HG03196 (cell line): ENCODE data around the gene CDCP1.
"Not testable (repeated sequence)": the region's sequence is repeated elsewhere in the genome, so short reads cannot be mapped to it uniquely, and the experiment has no call there.

Experiments used
- ATAC-seq: cut with Tn5 transposase; IDR thresholded peaks from one replicate; pipeline ENCODE4 v1.9.1; 2021; ENCODE audit not compliant: unreplicated experiment

The CDCP1 gene

DNA sequence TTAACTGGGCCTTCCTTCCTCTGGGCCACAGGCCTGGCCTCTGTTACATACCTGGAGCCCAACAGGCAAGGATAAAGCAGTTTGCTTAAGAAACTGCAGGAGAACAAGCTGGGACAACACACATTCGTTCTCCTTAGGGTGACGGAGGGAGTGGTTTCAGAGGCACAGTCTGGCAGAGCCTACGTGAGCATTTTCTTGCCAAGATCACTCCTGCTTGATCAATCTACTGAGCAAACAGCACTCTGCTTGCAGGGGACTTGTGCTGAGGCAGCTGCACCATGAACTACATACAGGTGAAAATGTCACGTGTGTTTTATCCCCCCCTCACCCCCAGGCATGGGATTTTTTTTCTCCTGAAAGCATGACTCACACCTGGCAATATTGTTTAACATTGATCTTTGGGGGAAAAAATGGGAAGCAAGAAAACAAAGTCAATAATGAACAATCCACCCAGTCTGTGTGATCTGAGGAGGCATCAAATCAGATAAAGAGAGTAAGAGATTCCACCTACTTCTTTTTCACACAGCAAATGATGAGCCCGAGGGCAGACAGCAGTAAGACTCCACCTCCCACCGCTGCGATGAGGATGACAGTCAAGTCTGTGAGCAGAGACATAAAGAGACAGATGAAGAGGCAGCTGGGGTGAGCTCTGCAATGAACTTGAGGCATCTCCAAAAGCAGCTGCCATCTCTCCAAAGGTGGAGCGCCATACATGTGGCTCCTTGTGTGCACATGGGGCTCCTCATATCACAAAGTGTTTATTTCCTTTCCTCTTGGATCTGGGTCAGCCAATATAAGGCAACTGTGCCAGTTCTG, 57.4 kb downstream of the CDCP1 start:
- ATAC-seq: no peak

DNA sequence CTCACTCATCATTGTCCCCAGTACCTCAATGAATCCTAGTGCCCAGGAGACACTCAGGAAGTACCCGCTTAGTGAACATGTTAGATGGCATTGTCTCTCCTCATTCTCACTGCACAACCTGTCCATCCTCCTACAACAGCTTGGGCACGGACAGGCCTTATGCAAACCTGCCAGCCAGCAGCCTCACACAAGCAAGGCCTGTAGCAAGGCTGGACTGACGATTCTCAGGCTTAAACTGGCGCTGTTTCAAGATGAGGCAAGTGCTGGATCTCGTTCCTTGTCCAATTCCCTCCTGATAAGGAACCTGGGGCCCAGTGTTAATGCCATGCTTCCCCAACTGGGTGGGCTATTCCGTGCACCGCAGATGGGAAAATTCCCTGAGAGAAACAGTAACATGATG, 59.0 kb downstream of the CDCP1 start:
- no peak for ATAC-seq

DNA sequence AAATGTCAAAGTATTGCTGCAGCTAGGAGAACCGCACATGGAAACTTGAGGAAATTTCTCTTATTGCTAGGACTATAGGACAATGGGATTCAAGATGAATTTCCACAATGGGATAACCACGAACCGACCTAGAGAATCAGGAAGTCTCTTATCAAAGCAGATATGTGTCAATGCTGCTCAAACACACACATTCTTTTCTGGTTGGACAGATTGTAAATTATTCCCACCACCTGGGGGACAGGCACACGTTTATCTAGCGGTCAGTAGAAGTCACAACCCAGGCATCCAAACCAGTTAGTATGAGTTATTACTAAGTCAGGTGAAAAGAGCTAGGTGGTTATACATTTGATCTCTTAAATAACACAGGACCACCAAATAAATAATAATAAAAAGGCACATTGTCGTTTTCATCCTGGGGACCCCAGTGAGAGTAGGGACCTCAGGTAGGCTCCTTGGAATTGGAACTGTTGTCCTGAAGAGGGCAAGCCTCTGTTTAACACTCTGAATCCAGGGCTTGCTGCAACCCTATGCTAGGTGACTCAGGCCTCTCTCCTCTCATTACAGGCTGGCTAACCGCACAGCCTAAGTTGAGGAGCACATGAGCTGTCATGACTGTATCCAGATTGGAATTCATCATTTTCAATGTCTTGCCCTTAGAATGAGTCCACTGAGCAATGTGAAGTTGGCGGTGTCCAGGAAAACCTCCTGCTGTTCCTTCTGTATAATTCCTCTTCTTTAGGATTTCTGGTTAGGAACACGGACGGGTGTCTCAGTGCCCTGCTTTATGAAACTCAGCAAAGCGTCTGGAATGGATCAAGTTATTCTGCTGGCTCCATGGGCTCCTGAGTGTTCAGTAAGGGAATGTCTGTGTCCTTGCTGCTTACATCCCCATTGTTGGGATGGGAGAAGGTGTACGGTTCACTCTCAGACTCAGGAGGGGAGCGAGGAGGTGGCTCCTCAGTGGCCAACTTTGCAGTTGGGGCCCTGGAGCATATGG, 61.1 kb downstream of the CDCP1 start:
- ATAC-seq: no peak

DNA sequence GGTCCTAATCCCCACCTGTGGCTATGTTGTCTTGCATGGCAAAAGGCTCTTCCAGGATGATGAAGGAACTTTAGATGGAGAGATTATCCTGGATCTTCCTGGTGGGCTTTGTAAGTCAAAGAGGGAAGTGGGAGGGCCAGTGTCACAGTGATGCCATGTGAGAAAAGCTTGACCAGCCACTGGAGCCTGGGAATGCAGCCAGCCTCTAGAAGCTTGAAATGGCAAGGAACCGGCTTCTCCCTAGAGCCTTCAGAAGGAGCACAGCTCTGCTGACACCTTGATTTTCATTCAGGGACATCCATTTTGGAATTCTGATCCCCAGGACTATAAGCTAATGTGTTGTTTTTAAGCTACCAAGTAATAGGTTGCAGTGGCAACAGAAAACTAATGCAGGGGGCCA, 61.8 kb downstream of the CDCP1 start:
- ATAC-seq: no peak

DNA sequence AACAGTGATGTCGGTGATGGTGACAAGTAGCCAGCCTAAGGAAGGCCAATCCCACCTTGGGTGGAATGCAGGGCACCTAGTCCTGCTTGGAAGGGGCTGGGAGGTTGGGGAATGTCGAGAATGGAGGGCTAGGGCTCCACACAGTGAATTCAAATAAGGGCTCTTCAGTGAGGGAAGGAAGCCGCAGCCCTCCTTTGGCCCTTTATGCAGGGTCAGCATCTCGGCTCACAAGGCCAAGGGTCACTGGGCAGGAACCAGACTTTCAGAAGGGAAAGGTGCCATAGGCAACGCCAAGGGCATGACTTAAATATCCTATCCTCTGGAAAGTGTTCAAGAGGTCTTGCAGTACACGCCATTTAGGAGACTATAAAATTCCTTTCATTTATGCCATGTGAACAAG, 63.2 kb downstream of the CDCP1 start:
- no peak for ATAC-seq

DNA sequence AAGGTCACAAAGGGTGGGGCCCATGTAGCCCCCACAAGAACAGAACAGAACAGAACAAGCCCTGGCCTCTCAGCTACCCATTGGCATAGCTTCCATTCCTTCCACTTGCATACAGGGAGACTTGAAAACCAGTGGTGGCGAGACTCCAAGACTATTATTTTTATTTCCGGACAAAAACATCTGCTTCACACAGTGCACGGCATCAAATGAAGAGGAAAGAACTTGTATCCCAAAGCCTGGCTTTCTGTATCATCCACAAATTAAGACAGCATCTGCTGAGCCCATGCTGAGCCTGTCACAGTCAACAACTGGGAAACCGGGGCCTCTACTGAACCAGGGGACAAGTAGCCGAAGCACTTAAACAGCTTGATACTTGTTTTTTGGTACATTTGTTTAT, 64.0 kb downstream of the CDCP1 start:
- ATAC-seq: no peak

DNA sequence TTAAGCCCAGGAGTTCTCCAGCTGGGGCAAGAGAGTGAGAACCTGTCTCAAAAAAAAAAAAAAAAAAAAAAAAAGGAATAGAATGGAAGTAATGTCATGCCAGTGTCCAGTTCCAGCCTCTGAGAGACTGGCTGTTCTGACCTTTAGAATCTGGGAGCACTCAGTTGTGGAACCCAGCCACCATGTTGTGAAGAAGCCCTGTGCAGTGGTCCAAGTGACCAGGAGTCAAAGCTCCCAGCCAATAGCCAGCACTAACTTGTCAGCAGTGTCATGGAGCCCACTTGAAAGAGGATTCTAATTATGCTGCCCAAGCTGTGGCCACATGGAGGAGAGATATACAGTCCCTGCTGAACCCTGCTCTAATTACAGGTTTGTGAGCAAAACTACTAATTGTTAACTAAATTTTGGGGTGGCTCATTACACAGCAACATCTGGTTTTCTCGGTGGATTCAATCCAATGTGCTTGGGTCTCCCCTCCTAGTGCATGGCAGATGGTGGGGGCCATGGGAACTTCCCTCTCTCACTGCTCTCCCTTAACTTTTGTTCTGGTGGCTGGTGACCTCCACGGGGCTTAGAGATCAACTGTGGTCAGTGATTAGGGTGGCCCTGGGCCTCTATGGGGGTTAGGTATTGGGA, 64.6 kb downstream of the CDCP1 start:
- ATAC-seq: no peak

DNA sequence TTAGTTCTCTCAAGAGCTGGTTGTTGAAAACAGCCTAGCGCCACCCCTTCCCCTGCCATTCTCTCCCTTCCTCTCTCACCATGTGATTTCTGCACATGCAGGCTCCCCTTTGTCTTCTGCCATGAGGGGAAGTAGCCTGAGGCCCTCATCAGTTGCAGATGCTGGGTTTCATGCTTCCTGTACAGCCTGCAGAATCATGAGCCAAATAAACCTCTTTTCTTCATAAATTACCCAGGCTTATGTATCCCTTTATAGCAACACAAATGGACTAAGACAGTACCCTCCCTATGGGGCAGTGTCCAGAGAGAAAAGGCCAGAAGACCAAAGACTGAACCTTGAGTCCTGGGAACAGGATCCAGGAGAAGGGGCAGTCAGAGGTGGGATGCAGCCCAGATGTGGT, 65.4 kb downstream of the CDCP1 start:
- ATAC-seq: no peak

DNA sequence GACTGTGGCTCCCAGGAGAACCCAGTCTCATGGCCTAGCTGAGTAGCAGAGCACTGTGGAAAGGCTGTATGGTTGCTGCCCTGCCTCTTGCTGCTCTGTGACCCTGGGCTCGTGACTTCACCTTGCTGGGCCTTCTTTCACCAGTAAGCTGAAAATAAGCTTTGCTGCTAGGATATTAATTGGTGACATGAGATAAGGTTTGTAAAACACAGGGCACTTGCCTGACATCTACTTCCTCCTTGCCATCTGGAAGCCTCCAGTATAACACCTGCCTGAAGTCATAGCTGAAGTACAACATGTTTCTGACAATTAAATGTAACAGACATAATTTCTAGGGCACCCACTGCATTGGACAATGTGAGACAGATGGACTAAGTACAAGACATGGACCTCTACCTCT, 66.5 kb downstream of the CDCP1 start:
- ATAC-seq: no peak

DNA sequence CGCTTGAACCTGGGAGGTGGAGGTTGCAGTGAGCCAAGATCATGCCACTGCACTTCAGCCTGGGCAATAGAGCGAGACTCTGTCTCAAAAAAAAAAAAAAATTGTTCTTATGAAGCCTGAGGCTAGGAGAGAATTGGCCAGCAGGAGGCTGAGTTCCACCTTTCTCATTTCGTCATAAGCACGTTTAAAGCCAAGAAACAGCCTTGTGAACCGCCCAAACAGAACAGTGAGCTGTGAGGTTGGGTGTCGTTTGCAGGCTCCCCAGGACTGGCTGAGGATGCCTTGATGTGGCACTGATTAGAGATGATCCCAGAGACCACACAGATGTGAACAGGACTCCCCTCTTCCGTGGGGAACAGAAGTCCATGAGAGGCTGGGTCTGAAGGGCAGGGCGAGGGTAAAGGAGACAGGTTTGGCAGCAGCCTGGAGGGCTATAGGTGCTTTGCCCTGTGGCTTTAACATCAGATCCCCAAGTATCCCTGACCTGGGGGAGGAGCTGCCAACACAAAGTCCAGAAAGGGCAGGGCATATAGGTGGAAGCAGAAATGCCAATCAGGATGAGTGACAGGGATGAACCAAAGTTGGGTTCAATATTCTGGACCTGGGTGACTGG, 67.2 kb downstream of the CDCP1 start:
- no peak for ATAC-seq

DNA sequence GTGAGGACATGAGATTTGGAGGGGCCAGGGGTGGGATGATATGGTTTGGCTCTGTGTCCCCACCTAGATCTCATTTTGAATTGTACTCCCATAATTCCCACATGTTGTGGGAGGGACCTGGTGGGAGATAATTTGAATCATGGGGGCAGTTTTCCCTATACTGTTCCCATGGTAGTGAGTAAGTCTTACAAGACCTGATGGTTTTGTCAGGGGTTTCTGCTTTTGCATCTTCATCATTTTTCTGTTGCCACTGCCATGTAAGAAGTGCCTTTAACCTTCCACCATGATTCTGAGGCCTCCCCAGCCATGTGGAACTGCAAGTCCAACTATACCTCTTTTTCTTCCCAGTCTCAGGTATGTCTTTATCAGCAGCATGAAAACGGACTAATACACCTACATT, 67.9 kb downstream of the CDCP1 start:
- not testable (repeated sequence) for ATAC-seq

DNA sequence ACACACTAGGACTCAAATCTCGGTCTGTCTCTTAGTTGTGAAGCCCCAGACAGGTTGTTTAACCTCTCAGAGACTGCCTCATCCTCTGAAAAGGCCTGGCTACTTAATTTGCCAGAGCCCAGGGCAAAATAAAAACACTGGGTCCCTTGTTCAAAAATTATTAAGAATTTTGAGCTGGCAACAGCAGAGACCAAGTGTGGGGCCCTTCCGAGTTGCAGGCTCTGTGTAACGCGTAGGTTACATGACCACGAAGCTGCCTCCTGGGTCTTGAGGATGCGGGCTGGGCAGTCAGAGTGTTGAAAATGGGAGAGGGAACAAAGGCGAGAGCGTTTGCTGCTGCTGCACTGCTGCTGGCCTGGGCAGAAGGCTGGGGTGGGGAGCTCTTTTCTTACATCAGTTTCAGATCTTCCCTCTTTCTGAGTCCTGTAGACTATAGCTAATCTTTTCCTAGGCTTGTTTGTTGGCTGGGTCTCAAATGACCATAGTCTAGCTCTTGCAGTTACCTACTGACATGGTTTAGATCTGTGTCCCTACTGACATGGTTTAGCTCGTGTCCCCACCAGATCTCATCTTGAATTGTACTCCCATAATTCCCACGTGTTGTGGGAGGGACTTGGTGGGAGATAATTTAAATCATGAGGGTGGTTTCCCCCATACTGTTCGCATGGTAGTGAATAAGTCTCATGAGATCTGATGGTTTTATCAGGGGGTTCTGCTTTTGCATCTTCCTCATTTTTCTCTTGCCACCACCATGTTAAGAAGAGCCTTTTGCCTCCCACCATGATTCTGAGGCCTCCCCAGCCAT, 70.2 kb downstream of the CDCP1 start:
- ATAC-seq: no peak

DNA sequence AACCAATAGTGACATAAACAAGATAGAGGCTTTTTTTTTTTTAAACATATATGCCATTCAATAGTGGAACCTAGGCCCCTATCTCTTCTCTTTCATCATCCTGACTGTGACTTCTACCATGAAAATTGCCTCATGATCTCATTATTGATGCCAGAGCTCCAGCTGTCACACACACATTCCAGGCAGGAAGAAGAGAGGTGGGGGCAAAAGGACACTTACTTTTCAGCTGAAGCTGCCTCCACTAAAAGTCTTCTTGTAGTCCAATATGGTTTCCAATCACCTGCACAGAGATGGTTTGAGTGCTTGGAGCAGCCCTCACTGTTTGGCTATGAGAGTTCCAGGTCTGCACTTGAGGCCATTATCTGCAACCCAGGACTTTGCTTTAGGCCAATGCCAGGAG, 75.1 kb downstream of the CDCP1 start:
- no peak for ATAC-seq

DNA sequence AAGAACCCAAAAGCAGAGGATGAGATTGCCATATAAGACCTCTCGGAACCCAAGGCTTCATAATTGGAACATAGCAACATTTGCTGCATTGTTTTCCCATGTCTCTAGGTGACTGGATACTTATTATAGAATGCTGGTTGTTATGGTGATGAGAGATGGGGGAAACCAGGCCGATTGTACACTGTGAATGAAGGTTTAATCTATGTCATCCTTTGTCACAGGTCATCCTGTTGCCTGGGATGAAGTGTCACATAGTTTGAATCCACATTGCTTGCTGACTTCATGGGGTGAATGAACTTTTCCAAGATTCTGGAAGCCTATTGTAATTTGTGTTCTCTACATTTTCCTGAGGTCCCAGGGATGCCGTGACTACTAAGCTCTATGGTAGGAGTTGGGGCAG, 78.2 kb downstream of the CDCP1 start:
- no peak for ATAC-seq

DNA sequence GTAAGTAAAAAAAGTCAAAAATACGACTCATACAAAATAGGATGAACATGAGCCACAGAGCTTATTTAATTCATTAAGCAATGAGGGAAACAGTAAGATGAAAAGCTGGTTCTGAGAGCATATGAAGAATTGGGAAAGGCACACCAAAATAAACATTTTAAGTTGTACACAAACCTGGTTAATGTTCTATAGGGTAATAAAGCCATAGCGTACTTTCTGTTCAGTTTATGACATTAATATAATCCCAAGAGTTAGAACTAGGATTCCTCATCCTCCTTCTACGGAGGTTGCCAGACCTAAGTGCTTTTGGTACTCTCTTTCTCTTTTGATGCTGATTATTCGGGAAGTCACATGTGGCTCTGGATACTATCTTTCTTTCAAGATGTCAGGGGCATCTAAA, 78.7 kb downstream of the CDCP1 start:
- ATAC-seq: no peak

DNA sequence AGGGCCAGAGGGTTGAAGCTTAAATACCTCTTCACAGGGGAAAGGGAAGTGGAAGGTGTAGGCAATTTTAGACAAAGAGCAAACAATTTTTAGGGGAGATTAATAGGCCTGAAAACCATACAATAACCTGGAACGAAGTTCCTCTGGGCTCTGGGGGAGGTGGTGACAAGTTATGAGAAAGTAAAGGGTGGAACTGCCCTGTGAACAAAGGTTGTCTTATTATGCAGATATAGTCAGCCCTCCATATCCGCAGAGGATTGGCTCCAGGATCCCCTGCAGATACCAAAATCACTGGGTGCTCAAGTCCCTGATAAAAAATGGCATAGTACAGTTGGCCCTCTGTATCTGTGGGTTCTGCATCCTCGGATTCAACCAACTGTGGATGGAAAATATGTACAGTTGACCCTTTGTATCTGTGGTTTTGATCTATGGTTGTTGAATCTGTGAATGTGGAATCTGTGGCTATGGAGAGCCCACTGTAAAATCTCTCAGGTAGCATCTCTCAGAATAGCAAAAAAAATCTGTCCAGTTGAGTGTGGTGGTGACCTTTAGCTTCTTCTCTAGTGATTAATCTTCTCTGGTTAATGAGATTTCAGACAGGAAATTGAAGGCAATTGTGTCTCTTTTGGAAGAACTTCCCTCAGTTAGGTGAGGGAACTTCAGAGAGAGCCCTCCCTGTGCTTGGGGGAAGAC, 79.9 kb downstream of the CDCP1 start:
- no peak for ATAC-seq

DNA sequence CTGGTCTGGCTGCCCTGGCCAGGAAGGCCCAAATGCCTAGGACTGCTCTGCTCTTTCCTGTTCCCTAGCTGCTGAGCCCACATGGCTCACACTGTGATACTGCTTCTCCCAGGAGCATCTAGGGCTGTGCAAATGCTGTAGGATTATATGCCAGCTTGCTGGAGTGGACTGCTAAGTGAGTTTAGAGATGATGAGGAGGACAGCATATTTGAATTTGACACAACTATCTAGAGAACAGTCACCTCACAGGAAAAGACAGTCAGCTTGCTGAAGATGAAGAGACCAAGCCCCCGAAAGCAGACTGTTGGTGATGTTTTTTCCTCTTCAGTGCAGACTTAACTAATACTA, 80.8 kb downstream of the CDCP1 start:
- no peak for ATAC-seq

DNA sequence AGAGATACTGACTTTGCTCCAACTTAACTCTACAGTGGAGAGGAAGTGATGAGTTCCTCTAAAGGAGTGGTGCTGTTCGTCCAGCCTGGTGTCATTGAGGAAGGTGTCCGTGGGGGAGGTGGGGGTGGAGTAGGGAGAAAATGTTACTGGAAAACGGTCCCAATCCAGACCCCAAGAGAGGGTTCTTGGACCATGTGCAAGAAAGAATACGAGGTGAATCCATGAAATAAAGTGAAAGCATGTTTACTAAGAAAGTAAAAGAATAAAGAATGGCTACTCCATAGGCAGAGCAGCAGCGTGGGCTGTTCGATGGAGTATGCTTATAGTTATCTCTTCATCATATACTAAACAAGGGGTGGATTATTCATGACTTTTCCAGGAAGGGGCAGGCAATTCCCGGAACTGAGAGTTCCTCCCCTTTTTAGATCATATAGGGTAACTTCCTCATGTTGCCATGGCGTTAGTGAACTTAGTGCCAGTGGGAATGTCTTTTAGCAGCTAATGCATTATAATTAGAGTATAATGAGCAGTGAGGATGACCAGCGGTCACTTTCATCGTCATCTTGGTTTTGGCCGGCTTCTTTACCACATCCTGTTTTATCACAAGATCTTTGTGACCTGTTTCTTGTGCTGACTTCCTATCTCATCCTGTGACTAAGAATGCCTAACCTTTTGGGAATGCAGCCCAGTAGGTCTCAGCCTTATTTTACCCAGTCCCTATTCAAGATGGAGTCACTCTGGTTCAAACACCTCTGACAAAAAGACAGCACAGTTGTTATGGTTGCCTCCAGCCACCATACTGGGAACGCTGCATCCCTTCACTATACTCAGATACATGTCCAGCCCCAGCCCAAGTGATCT, 81.4 kb downstream of the CDCP1 start:
- no peak for ATAC-seq

DNA sequence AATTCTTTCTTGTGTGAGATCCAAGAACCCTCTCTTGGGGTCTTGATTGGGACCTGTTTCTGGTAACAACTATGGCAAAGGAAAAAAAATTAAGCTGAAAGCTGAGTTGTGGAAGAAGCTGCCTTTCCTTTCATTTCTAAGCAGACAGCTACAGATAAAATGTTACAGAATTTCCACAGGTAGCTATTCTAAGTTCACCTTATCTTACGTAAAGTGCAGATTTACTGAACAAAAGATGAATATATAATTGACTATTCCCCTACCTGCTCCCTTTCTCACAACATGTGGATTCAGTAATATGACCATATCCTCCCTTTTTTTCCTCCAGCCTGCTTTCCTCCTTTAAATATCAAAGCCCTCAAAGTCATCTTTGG, 83.5 kb downstream of the CDCP1 start:
- no peak for ATAC-seq
